Left lung (tissue), 10 donors: ENCODE measurements around the gene MPZL1. TPM values are rescaled to one million over a fixed set of nuclear protein-coding genes. Genes with fewer than 3 reads are reported as not detected.

ENCODE experiments used
- ATAC-seq: fragments of 200-7000 bp; cut with Tn5 transposase; one replicate; pipeline ENCODE4 v1.9.1; 2020; ENCODE audit warnings: moderate library complexity
- DNase-seq, 4 donors: peaks; one replicate each; pipeline ENCODE4 v3.0.0-alpha.2; 2013 to 2020
- H3K27ac ChIP-seq, 2 donors: fragments of 200-600 bp; sonication (generic) in 1 of 2; one replicate each; pipeline versions ENCODE4 v1.5.0 to v1.8.0; 2020 to 2021
- H3K27me3 ChIP-seq, 2 donors: fragments of 200-600 bp; sonication (generic) in 1 of 2; one replicate each; pipeline versions ENCODE4 v1.5.0 to v1.8.0; 2020 to 2021
- H3K36me3 ChIP-seq, 2 donors: fragments of 200-600 bp; sonication (generic) in 1 of 2; one replicate each; pipeline versions ENCODE4 v1.5.0 to v1.8.0; 2020 to 2021
- H3K4me1 ChIP-seq, 2 donors: fragments of 200-600 bp; one replicate each; pipeline ENCODE4 v1.8.0; 2021
- H3K4me3 ChIP-seq, 2 donors: fragments of 200-600 bp; sonication (generic) in 1 of 2; one replicate each; pipeline versions ENCODE4 v1.5.0 to v1.8.0; 2020 to 2021; ENCODE audit warnings: mild to moderate bottlenecking in 1 of 2
- H3K9me3 ChIP-seq, 2 donors: fragments of 200-600 bp; sonication (generic) in 1 of 2; one replicate each; pipeline versions ENCODE4 v1.5.0 to v1.8.0; 2020 to 2021
- intact Hi-C, 2 donors: fragments of 100-400 bp; cut with DNase I; formaldehyde crosslinking; loops; one replicate each; pipeline versions ENCODE4 v1.11.2 to v1.14.2; 2022
- polyA plus RNA-seq, 6 donors: library from polyadenylated mRNA; unstranded; fragments of 120-200 nt; gene quantifications; one replicate each; pipeline ENCODE4 v1.2.1, GENCODE V29; 2013; ENCODE audit not compliant: insufficient read length in 6 of 6
- total RNA-seq, 2 donors: library from RNA; stranded (reverse); fragmentation: NEBNext Ultra II Directional; extraction: Animal tissue kit (Norgen Biotek cat#: 25700); gene quantifications; one replicate each; pipeline ENCODE4 v1.2.1, GENCODE V29; 2021
- TF ChIP-seq, protein P1 (sequence below), 2 donors: fragments of 200-600 bp; sonication (generic) in 1 of 2; IDR thresholded peaks; one replicate each; pipeline versions ENCODE4 v1.5.0 to v1.8.0; 2021; ENCODE audit warnings: antibody characterized with exemption in 2 of 2
- donor health status: DM: no; HTN: yes; CAD: no.
- donor health status: DM: no; HTN: no; CAD: no.

MPZL1 gene
- total and polyA plus RNA-seq, 8 donors, result 110 to 148 (median 122) TPM

GRCh38 chr1:167820684-167821355 is 99.0 kb downstream of the MPZL1 start:
- intact Hi-C loops, result no loop called here
- ATAC-seq, result no peak
- peaks cover 0 to 2% of the 10 kb centered on the region in 2 donors for H3K9me3 ChIP-seq
- H3K4me1 ChIP-seq, result peaks cover 5 to 12% of the 10 kb centered on the region in 2 donors
- no peak overlapping the region for H3K4me3 ChIP-seq
- TF ChIP-seq, protein P1, sequence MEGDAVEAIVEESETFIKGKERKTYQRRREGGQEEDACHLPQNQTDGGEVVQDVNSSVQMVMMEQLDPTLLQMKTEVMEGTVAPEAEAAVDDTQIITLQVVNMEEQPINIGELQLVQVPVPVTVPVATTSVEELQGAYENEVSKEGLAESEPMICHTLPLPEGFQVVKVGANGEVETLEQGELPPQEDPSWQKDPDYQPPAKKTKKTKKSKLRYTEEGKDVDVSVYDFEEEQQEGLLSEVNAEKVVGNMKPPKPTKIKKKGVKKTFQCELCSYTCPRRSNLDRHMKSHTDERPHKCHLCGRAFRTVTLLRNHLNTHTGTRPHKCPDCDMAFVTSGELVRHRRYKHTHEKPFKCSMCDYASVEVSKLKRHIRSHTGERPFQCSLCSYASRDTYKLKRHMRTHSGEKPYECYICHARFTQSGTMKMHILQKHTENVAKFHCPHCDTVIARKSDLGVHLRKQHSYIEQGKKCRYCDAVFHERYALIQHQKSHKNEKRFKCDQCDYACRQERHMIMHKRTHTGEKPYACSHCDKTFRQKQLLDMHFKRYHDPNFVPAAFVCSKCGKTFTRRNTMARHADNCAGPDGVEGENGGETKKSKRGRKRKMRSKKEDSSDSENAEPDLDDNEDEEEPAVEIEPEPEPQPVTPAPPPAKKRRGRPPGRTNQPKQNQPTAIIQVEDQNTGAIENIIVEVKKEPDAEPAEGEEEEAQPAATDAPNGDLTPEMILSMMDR (IDR thresholded peaks at IDR 0.05), result no peak
- H3K27ac ChIP-seq, result peak overlapping the region in 1 of 2 donors; percentile 54
- no peak for DNase-seq
- H3K27me3 ChIP-seq, result no peaks in the 10 kb centered on the region
- no peaks in the 10 kb centered on the region for H3K36me3 ChIP-seq

DNA sequence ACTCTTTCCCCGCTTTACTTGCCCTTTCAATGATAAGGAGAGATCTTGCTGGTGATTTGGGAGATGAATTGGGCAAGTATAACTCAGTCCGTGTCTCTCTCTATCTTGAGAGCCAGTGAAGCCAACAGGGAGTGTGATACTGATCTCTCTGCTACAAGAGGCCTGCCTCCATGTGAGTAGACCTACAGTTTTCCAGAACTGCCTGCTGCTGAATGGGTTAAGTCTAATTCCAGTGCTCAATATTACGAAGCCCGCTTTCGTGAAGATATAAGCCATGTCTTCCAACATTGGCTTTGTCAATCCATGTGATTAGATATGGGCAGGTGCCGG is 99.5 kb downstream of the MPZL1 start:
- H3K36me3 ChIP-seq, result no peaks in the 10 kb centered on the region
- H3K4me3 ChIP-seq, result no peak overlapping the region
- H3K27me3 ChIP-seq, result no peaks in the 10 kb centered on the region
- ATAC-seq (no peak), DNase-seq (no peak)
- H3K27ac ChIP-seq, result no peak overlapping the region
- intact Hi-C loops, result no loop called here
- no peaks in the 10 kb centered on the region for H3K9me3 ChIP-seq
- peaks cover 5 to 12% of the 10 kb centered on the region in 2 donors for H3K4me1 ChIP-seq
- TF ChIP-seq, protein P1 (IDR thresholded peaks at IDR 0.05), result no peak

GRCh38 chr1:167821969-167822685 is 100.3 kb downstream of the MPZL1 start:
- ATAC-seq (peak; percentile 32), DNase-seq (no peak)
- Histone ChIP-seq H3K4me3 (no peak overlapping the region), H3K9me3 (no peaks in the 10 kb centered on the region), H3K27ac (no peak overlapping the region), H3K36me3 (no peaks in the 10 kb centered on the region), H3K4me1 (peaks cover 5 to 12% of the 10 kb centered on the region in 2 donors), H3K27me3 (no peaks in the 10 kb centered on the region)
- intact Hi-C loops, result no loop called here
- TF ChIP-seq, protein P1 (IDR thresholded peaks at IDR 0.05), result no peak

DNA sequence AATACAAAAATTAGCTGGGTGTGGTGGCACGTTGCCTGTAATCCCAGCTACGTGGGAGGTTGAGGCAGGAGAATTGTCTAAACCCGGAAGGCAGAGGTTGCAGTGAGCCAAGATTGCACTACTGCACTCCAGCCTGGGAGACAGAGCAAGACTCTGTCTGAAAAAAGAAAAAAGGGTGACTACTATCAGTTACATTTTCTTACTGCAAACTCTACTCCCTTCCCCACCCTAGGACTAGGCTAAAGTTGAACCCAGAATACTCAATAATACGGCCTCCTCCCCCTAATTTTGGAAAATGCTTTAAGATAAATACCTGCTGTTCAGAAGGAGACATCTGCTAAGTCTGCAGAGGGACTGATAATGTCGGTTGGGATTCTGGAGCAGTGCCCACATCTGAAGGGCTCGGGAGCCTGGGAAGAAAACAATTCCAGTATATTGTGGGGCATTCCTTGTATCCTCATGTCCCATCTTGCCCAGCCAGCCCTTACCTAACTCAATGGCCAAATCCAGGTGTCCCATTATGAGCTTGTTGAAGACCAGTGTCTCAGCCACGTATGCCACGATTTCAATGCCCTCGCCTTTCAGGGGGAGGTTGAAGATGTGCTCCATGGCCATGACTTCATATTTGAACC is 102.5 kb downstream of the MPZL1 start:
- H3K9me3 ChIP-seq, result no peaks in the 10 kb centered on the region
- no peak for ATAC-seq
- intact Hi-C loops, result no loop called here
- H3K4me3 ChIP-seq, result no peak overlapping the region
- DNase-seq, result no peak
- H3K27ac ChIP-seq, result no peak overlapping the region
- H3K27me3 ChIP-seq, result no peaks in the 10 kb centered on the region
- TF ChIP-seq, protein P1 (IDR thresholded peaks at IDR 0.05), result no peak
- peaks cover 5 to 12% of the 10 kb centered on the region in 2 donors for H3K4me1 ChIP-seq
- H3K36me3 ChIP-seq, result no peaks in the 10 kb centered on the region

GRCh38 chr1:167825419-167826079 is 103.8 kb downstream of the MPZL1 start:
- no peaks in the 10 kb centered on the region for H3K27me3 ChIP-seq
- ATAC-seq (no peak), DNase-seq (no peak)
- TF ChIP-seq, protein P1 (IDR thresholded peaks at IDR 0.05), result no peak
- no peaks in the 10 kb centered on the region for H3K36me3 ChIP-seq
- intact Hi-C loops, result no loop called here
- H3K4me3 ChIP-seq, result no peak overlapping the region
- no peaks in the 10 kb centered on the region for H3K9me3 ChIP-seq
- peaks cover 0 to 1% of the 10 kb centered on the region in 2 donors for H3K4me1 ChIP-seq
- no peak overlapping the region for H3K27ac ChIP-seq
